Measurements from ENCODE around the gene MYEOV. TPM values are rescaled to one million over a fixed set of nuclear protein-coding genes. Genes with fewer than 3 reads are reported as not detected.

MYEOV gene
- total RNA-seq, 4 donors from 2014 or later = 5.7 to 24.6 (median 20.2) TPM

DNA sequence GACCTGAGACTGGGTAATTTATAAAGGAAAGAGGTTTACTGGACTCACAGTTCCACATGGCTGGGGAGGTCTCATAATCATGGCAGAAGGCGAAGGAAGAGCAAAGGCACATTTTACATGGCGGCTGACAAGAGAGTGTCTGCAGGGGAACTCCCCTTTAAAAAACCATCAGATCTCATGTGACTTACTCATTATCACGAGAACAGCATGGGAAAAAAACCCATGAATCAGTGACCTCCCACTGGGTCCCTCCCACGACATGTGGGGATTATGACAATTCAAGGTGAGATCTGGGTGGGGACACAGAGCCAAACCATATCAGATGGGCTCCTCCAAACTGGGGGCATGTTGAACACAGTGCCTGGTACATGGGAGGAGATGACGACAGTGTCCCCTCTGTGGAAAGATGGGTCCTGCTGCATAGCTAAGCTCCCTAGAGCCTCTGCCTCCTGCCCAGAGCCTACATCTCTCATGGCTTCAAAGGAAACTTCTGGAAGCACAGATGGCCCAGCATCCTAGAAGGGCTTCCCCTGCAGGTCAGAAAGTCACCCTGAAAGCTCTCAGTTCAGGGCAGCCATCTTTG lies 46.1 kb downstream of the MYEOV start:
- H3K36me3 ChIP-seq = no peaks in the 10 kb centered on the region
- H3K4me3 ChIP-seq = no peak overlapping the region
- no peaks in the 10 kb centered on the region for H3K27me3 ChIP-seq
- intact Hi-C loops (cut with DNase I) = no loop called here
- no peak for DNase-seq
- H3K4me1 ChIP-seq = peaks cover 0 to 26% (median 6%) of the 10 kb centered on the region in 3 donors
- TF ChIP-seq CTCF (IDR thresholded peaks at IDR 0.05) = no peak
- TF ChIP-seq POLR2A (IDR thresholded peaks at IDR 0.05) = no peak
- WGBS, 2 donors = 83 to 93% methylated on average over 4 to 5 of the region's 5 CpGs
- H3K9me3 ChIP-seq = no peaks in the 10 kb centered on the region
- H3K27ac ChIP-seq = no peak overlapping the region

DNA sequence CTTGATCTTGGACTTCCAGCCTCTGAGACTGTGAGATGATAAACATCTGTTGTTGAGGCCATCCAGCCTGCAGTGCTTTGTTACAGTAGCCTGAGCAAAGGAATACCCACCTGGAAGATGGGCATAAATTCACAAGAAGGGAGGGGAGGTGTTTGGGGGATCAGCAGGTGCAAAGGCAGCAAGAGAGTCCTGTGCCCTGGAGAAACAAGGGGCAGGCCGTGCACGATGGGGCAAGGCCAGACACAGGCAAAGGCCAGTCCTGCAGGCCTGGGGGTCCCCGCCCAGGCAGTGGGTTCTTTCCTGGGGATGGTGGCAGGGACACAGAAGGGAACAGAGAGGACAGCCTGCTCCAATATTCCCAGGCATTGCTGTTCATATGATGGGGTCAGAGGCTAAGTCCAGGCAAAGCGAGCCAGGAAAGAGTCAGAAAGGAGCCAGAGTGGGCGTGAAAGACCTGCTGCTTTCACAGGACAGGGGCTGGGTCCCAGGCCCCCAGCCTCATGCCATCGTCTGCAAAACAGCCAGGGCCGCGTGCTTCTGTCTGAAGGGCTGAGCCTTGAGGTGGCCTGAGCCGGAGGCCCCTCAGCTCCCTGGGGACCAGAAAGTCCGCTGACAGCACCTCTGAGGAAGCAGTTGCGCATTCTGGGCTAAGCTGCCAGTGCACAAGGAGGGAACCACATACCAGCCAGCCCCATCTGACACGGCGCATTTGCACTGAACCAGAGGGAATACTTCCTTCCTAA lies 48.8 kb downstream of the MYEOV start:
- no peak for DNase-seq
- intact Hi-C loops (cut with DNase I) = no loop called here
- Histone ChIP-seq H3K9me3 (no peaks in the 10 kb centered on the region), H3K27ac (no peak overlapping the region), H3K4me1 (peaks cover 0 to 4% (median 0%) of the 10 kb centered on the region in 3 donors), H3K27me3 (no peaks in the 10 kb centered on the region), H3K36me3 (no peaks in the 10 kb centered on the region), H3K4me3 (no peak overlapping the region)
- WGBS, 2 donors = 86 to 90% methylated on average over 8 to 10 of the region's 13 CpGs
- TF ChIP-seq POLR2A (IDR thresholded peaks at IDR 0.05) (no peak), CTCF (IDR thresholded peaks at IDR 0.05) (no peak)

- Histone ChIP-seq H3K27me3 (no peaks in the 10 kb centered on the region), H3K4me1 (no peaks in the 10 kb centered on the region), H3K36me3 (no peaks in the 10 kb centered on the region), H3K4me3 (no peak overlapping the region), H3K27ac (no peak overlapping the region), H3K9me3 (peaks cover 0 to 3% (median 0%) of the 10 kb centered on the region in 3 donors)
- no peak for DNase-seq
- intact Hi-C loops (cut with DNase I) = no loop called here
- TF ChIP-seq POLR2A (IDR thresholded peaks at IDR 0.05) (no peak), CTCF (IDR thresholded peaks at IDR 0.05) (no peak)
- WGBS, 2 donors = 97 to 100% methylated on average over 4 of the region's 13 CpGs
Measured at GRCh38 chr11:69343401-69344321, 49.7 kb downstream of the MYEOV start.

- WGBS, 2 donors = 52 to 55% methylated on average over 6 to 7 of the region's 7 CpGs
- TF ChIP-seq CTCF (IDR thresholded peaks at IDR 0.05) (no peak), POLR2A (IDR thresholded peaks at IDR 0.05) (no peak)
- DNase-seq = no peak
Measured at GRCh38 chr11:69344570-69345145, 50.7 kb downstream of the MYEOV start.

More at GRCh38 chr11:69344570-69345145, 50.7 kb downstream of the MYEOV start:
- no peak overlapping the region for H3K27ac ChIP-seq
- no peak overlapping the region for H3K4me3 ChIP-seq
- intact Hi-C loops (cut with DNase I) = no loop called here
- no peaks in the 10 kb centered on the region for H3K27me3 ChIP-seq
- H3K9me3 ChIP-seq = peaks cover 0 to 4% (median 0%) of the 10 kb centered on the region in 3 donors
- no peaks in the 10 kb centered on the region for H3K36me3 ChIP-seq
- no peaks in the 10 kb centered on the region for H3K4me1 ChIP-seq

Other genes with a start within 250 kb of the MYEOV start
- 10 to 100 TPM in 2 of 4 donors, 1 to 10 TPM in 2; 7.9 to 12.0 (median 9.1) TPM for gene TPCN2, start 245.2 kb upstream of the MYEOV start, total RNA-seq
- gene SMIM38, start 138.2 kb upstream of the MYEOV start, total RNA-seq = under 1 TPM in 2 of 4 donors, not detected in 2; 0.15 to 0.19 TPM
- not detected for gene LINC01488, start 187.5 kb downstream of the MYEOV start, total RNA-seq

All from esophagus squamous epithelium (tissue), 5 donors.